ENCODE measurements around the gene FBLN1.

- TF ChIP-seq CREB1 (CRISPR knock-in tag; IDR thresholded peaks at IDR 0.05) (no peak), FOXK1 (CRISPR knock-in tag; IDR thresholded peaks at IDR 0.05) (no peak), GABPB1 (CRISPR knock-in tag; IDR thresholded peaks at IDR 0.05) (no peak)
These were observed 13.8 kb upstream of the FBLN1 start for GRCh38 chr22:45488764-45489370.
